ENCODE measurements around the gene FLRT2. TPM values are rescaled to one million over a fixed set of nuclear protein-coding genes. Genes with fewer than 3 reads are reported as not detected.

FLRT2 gene
- total RNA-seq, 1 experiment from 2014 or later = 2.1 TPM

DNA sequence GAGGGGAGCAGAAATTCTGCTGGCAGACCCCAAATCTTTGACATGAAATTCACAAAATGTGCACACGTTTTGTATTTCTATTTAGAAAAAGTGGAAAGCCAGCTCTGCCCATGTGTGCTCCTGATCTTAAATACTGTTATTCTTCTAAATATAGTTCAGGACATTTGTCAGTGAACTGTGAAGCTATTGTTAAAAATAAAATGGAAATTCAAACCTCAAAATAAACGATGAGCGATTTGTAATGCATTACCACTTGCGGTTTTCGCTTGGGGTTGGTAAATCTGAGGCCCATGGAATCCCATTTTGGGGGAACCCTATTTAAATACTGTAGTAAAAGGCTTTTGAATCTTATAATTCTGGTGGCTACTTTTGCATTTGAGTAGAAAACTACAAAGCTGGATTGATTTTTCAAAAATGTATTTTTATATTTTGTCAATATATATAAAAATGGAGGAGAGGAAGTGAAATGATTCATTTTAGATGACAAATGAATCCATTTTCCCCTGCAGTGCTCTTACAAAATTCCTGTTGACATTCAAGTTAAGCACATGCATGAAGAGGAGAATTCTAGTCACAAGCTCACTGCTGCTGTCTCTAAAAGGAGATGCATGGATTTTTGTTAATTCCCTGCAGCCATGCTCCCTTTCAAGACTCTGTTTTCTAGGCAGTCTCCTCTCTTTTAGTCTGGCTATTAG, 47.1 kb downstream of the FLRT2 start:
- intact Hi-C loops (cut with micrococcal nuclease; ENCODE audit: unreplicated experiment) = no loop called here
- Histone ChIP-seq H3F3A (ENCODE audit: insufficient read depth, low read depth) (no peaks in the 10 kb centered on the region), H3K4me3 (no peak overlapping the region), H3K4me2 (no peak overlapping the region), H3K27me3 (ENCODE audit: insufficient read depth, low read depth) (no peaks in the 10 kb centered on the region), H3K4me1 (replicated peaks; ENCODE audit: insufficient read depth) (no peaks in the 10 kb centered on the region), H3K79me2 (ENCODE audit: low read depth) (no peaks in the 10 kb centered on the region), H4K20me1 (ENCODE audit: insufficient read depth) (no peaks in the 10 kb centered on the region), H2AFZ (no peak overlapping the region), H3K9me2 (ENCODE audit: insufficient read depth) (no peaks in the 10 kb centered on the region), H3K9me3 (ENCODE audit: insufficient read depth, low read depth) (no peaks in the 10 kb centered on the region), H3K27ac (no peak overlapping the region), H3K36me3 (ENCODE audit: low read depth) (no peaks in the 10 kb centered on the region)
- POLR2A ChIA-PET (ENCODE audit: unreplicated experiment) = no interaction called here
- CTCF ChIA-PET = no interaction called here
- no TSS peak for BruUV-seq (replicated peaks)
- no peak for DNase-seq
- TF ChIP-seq, protein P1, sequence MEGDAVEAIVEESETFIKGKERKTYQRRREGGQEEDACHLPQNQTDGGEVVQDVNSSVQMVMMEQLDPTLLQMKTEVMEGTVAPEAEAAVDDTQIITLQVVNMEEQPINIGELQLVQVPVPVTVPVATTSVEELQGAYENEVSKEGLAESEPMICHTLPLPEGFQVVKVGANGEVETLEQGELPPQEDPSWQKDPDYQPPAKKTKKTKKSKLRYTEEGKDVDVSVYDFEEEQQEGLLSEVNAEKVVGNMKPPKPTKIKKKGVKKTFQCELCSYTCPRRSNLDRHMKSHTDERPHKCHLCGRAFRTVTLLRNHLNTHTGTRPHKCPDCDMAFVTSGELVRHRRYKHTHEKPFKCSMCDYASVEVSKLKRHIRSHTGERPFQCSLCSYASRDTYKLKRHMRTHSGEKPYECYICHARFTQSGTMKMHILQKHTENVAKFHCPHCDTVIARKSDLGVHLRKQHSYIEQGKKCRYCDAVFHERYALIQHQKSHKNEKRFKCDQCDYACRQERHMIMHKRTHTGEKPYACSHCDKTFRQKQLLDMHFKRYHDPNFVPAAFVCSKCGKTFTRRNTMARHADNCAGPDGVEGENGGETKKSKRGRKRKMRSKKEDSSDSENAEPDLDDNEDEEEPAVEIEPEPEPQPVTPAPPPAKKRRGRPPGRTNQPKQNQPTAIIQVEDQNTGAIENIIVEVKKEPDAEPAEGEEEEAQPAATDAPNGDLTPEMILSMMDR (conservative IDR thresholded peaks at IDR 0.05) = no peak
- TF ChIP-seq EZH2 (IDR thresholded peaks at IDR 0.05; ENCODE audit: low read depth) = no peak

DNA sequence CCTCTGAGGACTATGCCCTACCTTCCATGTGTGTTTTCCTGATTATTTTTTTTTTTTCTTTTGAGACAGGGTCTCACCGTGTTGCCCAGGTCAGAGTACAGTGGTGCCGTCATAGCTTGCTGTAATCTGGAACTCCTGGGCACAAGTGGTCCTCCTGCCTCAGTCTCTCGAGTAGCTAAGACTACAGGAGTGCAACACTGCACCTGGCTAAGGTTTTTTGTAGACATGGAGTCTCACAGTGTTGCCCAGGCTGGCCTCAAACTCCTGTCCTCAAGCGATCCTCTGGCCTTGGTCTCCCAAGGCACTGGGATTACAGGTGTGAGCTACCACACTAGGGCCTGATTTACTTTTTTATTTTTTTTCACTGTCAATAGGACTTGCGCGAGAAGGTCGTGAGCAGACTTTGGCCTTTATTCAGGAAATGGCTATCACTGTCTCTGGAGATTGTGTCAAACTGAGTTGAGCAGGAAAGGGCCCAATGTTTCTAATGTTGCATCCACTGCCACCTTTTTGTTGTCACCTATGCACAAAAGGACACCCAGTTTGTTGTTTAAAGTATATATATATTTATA, 47.7 kb downstream of the FLRT2 start:
- Histone ChIP-seq H3K27me3 (ENCODE audit: insufficient read depth, low read depth) (no peaks in the 10 kb centered on the region), H3K27ac (no peak overlapping the region), H4K20me1 (ENCODE audit: insufficient read depth) (no peaks in the 10 kb centered on the region), H3K4me1 (replicated peaks; ENCODE audit: insufficient read depth) (no peaks in the 10 kb centered on the region), H3K4me3 (no peak overlapping the region), H3K9me3 (ENCODE audit: insufficient read depth, low read depth) (no peaks in the 10 kb centered on the region), H3K4me2 (no peak overlapping the region), H3F3A (ENCODE audit: insufficient read depth, low read depth) (no peaks in the 10 kb centered on the region), H3K79me2 (ENCODE audit: low read depth) (no peaks in the 10 kb centered on the region), H3K36me3 (ENCODE audit: low read depth) (no peaks in the 10 kb centered on the region), H2AFZ (no peak overlapping the region), H3K9me2 (ENCODE audit: insufficient read depth) (no peaks in the 10 kb centered on the region)
- ChIA-PET CTCF (no interaction called here), POLR2A (ENCODE audit: unreplicated experiment) (no interaction called here)
- no peak for DNase-seq
- BruUV-seq (replicated peaks) = no TSS peak
- intact Hi-C loops (cut with micrococcal nuclease; ENCODE audit: unreplicated experiment) = no loop called here
- TF ChIP-seq EZH2 (IDR thresholded peaks at IDR 0.05; ENCODE audit: low read depth) = no peak
- TF ChIP-seq, protein P1 (conservative IDR thresholded peaks at IDR 0.05) = no peak

DNA sequence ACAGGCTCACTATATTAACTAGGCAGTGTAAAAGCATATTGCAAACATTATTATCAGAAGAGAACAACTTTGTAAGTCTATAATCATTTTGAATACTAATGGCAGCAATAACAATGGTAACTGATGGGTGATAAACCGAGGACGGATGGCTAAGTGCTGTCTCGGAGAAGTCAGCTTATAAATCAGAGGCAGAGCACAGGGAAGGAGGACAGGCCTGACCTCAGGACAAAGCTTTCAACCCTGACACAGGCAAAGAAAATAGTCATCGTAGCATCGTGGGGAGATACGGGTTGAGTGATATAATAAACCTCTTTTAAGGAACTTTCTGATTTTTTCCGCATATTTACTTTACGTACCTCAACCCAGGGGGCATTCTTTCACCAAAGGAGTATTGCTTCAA, 48.4 kb downstream of the FLRT2 start:
- POLR2A ChIA-PET (ENCODE audit: unreplicated experiment) = no interaction called here
- Histone ChIP-seq H3K4me1 (replicated peaks; ENCODE audit: insufficient read depth) (no peaks in the 10 kb centered on the region), H3K4me2 (no peak overlapping the region), H3F3A (ENCODE audit: insufficient read depth, low read depth) (no peaks in the 10 kb centered on the region), H3K27me3 (ENCODE audit: insufficient read depth, low read depth) (no peaks in the 10 kb centered on the region), H3K4me3 (no peak overlapping the region), H3K36me3 (ENCODE audit: low read depth) (no peaks in the 10 kb centered on the region), H2AFZ (no peak overlapping the region), H3K79me2 (ENCODE audit: low read depth) (no peaks in the 10 kb centered on the region), H4K20me1 (ENCODE audit: insufficient read depth) (no peaks in the 10 kb centered on the region), H3K27ac (no peak overlapping the region), H3K9me2 (ENCODE audit: insufficient read depth) (no peaks in the 10 kb centered on the region), H3K9me3 (ENCODE audit: insufficient read depth, low read depth) (no peaks in the 10 kb centered on the region)
- DNase-seq = no peak
- CTCF ChIA-PET = no interaction called here
- TF ChIP-seq EZH2 (IDR thresholded peaks at IDR 0.05; ENCODE audit: low read depth) = no peak
- TF ChIP-seq, protein P1 (conservative IDR thresholded peaks at IDR 0.05) = no peak
- intact Hi-C loops (cut with micrococcal nuclease; ENCODE audit: unreplicated experiment) = no loop called here
- no TSS peak for BruUV-seq (replicated peaks)
